ENCODE results near the gene BBX. TPM values are rescaled to one million over a fixed set of nuclear protein-coding genes. Genes with fewer than 3 reads are reported as not detected.

BBX gene
- polyA plus RNA-seq, 3 donors, result 15.7 to 25.1 (median 16.6) TPM

DNA sequence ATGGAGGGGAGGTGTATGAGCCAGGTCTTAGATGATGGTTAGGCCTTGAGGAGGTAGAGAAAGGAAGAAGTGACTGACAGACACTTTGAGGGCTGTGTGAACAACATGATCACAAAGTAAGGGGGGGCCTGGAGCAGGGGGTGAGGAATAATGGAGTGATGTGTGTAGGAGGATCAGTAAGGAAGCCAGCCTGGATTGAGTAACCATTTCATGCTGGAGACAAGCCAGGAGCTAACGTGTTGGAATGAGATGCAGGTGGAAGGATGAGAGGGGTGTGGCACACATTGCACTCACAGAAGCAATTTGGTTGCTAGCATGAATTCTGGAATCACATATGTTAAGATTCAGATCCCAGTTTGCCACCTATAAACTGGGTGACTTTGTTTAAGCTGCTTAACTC, 65.5 kb downstream of the BBX start:
- Mint-ChIP-seq H3K27me3 (ENCODE audit: low read depth in 3 of 3) (peaks cover 0 to 2% (median 0%) of the 10 kb centered on the region in 3 donors), H3K9me3 (no peaks in the 10 kb centered on the region), H3K27ac (no peak overlapping the region), H3K4me1 (peaks cover 10% of the 10 kb centered on the region), H3K36me3 (peaks cover 4 to 11% of the 10 kb centered on the region in 2 donors), H3K4me3 (no peak overlapping the region)
- Histone ChIP-seq H3K79me2 (ENCODE audit: insufficient read depth, low read length) (no peaks in the 10 kb centered on the region), H3K27me3 (ENCODE audit: control insufficient read depth in 2 of 2, insufficient read depth in 2 of 2, low read length in 2 of 2) (no peaks in the 10 kb centered on the region), H3K27ac (ENCODE audit: low read depth in 1 of 2, low read length in 2 of 2) (no peak overlapping the region), H4K20me1 (ENCODE audit: insufficient read depth, low read length) (peaks cover 3% of the 10 kb centered on the region), H2AFZ (ENCODE audit: insufficient read depth, low read depth, low read length, poor library complexity, severe bottlenecking) (no peak overlapping the region), H3K9ac (ENCODE audit: insufficient read depth, low read length, poor library complexity, severe bottlenecking) (no peak overlapping the region), H3K4me3 (replicated peaks in 1 of 3; ENCODE audit: low read depth in 2 of 3, low read length in 3 of 3) (no peak overlapping the region), H3K9me3 (replicated peaks in 1 of 2; ENCODE audit: control insufficient read depth in 1 of 2, insufficient read depth in 1 of 2, low read length in 2 of 2) (no peaks in the 10 kb centered on the region), H3K36me3 (replicated peaks in 1 of 2; ENCODE audit: control insufficient read depth in 1 of 2, insufficient read depth in 2 of 2, low read length in 2 of 2) (no peaks in the 10 kb centered on the region), H3K4me2 (replicated peaks; ENCODE audit: extremely low read depth, low read length, poor library complexity, severe bottlenecking) (no peak overlapping the region), H3K4me1 (ENCODE audit: control insufficient read depth in 1 of 2, insufficient read depth in 2 of 2, low read length in 2 of 2) (no peaks in the 10 kb centered on the region)
- WGBS (ENCODE audit: insufficient coverage), result 83% methylated on average over 1 of the region's 1 CpG
- TF ChIP-seq, protein P1, sequence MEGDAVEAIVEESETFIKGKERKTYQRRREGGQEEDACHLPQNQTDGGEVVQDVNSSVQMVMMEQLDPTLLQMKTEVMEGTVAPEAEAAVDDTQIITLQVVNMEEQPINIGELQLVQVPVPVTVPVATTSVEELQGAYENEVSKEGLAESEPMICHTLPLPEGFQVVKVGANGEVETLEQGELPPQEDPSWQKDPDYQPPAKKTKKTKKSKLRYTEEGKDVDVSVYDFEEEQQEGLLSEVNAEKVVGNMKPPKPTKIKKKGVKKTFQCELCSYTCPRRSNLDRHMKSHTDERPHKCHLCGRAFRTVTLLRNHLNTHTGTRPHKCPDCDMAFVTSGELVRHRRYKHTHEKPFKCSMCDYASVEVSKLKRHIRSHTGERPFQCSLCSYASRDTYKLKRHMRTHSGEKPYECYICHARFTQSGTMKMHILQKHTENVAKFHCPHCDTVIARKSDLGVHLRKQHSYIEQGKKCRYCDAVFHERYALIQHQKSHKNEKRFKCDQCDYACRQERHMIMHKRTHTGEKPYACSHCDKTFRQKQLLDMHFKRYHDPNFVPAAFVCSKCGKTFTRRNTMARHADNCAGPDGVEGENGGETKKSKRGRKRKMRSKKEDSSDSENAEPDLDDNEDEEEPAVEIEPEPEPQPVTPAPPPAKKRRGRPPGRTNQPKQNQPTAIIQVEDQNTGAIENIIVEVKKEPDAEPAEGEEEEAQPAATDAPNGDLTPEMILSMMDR (IDR thresholded peaks at IDR 0.05), result no peak
- no peak for DNase-seq
- intact Hi-C loops (cut with micrococcal nuclease), result no loop called here

DNA sequence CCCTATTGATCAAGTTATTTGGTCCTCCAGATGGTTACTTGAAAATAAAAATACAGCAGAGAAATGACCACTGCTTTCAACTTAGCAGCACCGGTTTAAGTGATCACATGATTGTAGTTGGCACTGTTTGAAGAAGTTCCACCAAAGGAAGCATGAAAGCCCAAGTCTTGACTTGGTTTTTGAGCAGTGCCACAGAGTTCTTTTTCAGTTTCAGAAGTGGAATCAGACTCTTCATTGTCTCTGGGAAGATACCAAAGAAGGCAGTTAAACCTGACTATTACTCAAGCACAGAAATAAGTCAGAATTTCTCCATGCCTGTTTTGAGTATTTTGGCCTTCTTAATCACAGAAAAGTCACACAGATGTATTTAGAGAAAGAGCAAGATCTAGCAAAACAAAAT, 66.7 kb downstream of the BBX start:
- DNase-seq, result no peak
- H3K27me3 Mint-ChIP-seq (ENCODE audit: low read depth in 3 of 3), result peaks cover 0 to 2% (median 0%) of the 10 kb centered on the region in 3 donors
- no peak overlapping the region for H3K4me3 Mint-ChIP-seq
- WGBS (ENCODE audit: insufficient coverage), result 0% methylated on average over 1 of the region's 1 CpG
- TF ChIP-seq, protein P1 (IDR thresholded peaks at IDR 0.05), result no peak
- Histone ChIP-seq H3K9ac (ENCODE audit: insufficient read depth, low read length, poor library complexity, severe bottlenecking) (no peak overlapping the region), H3K36me3 (replicated peaks in 1 of 2; ENCODE audit: control insufficient read depth in 1 of 2, insufficient read depth in 2 of 2, low read length in 2 of 2) (no peaks in the 10 kb centered on the region), H3K4me3 (replicated peaks in 1 of 3; ENCODE audit: low read depth in 2 of 3, low read length in 3 of 3) (no peak overlapping the region), H3K79me2 (ENCODE audit: insufficient read depth, low read length) (no peaks in the 10 kb centered on the region), H4K20me1 (ENCODE audit: insufficient read depth, low read length) (peaks cover 3% of the 10 kb centered on the region), H3K4me2 (replicated peaks; ENCODE audit: extremely low read depth, low read length, poor library complexity, severe bottlenecking) (no peak overlapping the region), H3K27ac (ENCODE audit: low read depth in 1 of 2, low read length in 2 of 2) (no peak overlapping the region), H2AFZ (ENCODE audit: insufficient read depth, low read depth, low read length, poor library complexity, severe bottlenecking) (no peak overlapping the region), H3K27me3 (ENCODE audit: control insufficient read depth in 2 of 2, insufficient read depth in 2 of 2, low read length in 2 of 2) (no peaks in the 10 kb centered on the region), H3K4me1 (ENCODE audit: control insufficient read depth in 1 of 2, insufficient read depth in 2 of 2, low read length in 2 of 2) (no peaks in the 10 kb centered on the region), H3K9me3 (replicated peaks in 1 of 2; ENCODE audit: control insufficient read depth in 1 of 2, insufficient read depth in 1 of 2, low read length in 2 of 2) (no peaks in the 10 kb centered on the region)
- no peak overlapping the region for H3K27ac Mint-ChIP-seq
- no peaks in the 10 kb centered on the region for H3K9me3 Mint-ChIP-seq
- H3K36me3 Mint-ChIP-seq, result peaks cover 4 to 11% of the 10 kb centered on the region in 2 donors
- intact Hi-C loops (cut with micrococcal nuclease), result no loop called here
- peaks cover 10% of the 10 kb centered on the region for H3K4me1 Mint-ChIP-seq

Measured in CD14-positive monocyte (primary cell).